ENCODE results near the gene GMDS.

The GMDS gene

GRCh38 chr6:1993042-1993441, 252.4 kb downstream of the GMDS start:
- DNase-seq (ENCODE audit: low read depth, low spot score) = peak; percentile 52

DNA sequence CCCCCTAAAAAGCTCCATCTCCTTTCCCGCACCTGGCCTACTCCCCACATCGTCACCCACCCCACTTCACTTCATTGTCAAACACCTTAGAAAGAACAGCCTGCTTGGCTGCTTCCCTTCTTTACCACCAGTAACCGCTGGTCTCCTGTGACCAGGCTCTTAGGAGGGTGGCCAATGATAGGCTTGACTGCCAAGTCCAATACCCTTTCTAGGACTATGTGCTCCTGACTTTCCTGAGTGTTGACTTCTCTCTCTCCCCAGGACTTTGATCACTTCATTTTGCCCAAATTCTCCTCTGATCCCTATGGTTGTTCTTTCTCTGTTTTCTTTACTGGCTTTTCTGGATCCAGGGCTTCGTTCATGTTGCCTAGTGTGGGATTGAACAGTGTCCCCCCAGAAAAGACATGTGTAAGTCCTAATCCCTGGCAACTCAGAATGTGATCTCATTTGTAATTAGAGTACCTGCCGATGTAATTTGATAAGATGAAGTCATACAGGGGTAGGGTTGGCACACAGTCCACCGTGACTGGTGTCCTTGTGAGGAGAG, 254.0 kb downstream of the GMDS start:
- no peak for DNase-seq (ENCODE audit: low read depth, low spot score)

GRCh38 chr6:1988843-1989242, 256.6 kb downstream of the GMDS start:
- DNase-seq (ENCODE audit: low read depth, low spot score) = no peak

DNA sequence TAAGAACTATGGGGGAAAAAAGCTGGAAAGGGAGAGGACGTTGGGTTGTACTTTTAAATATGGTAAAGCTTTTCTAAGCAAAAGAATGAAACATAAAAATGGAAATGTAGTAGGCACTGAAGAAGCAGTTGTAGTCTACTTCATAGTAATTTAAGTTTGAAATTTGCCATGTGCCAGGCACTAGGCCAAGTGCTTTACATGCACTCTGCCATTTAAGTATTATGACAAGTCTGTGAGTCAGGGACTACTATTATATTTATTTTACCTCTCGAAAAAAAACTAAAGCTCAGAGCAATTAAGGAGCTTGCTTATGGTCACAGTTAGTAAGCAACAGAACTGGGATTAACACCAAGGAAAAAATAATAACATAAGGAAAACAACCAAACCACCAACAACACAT, 257.8 kb downstream of the GMDS start:
- DNase-seq (ENCODE audit: low read depth, low spot score) = peak; percentile 42

GRCh38 chr6:1986454-1987243, 258.8 kb downstream of the GMDS start:
- no peak for DNase-seq (ENCODE audit: low read depth, low spot score)

- no peak for DNase-seq (ENCODE audit: low read depth, low spot score)
Measured at GRCh38 chr6:1984346-1984994, 260.9 kb downstream of the GMDS start.

- DNase-seq (ENCODE audit: low read depth, low spot score) = no peak
Measured at GRCh38 chr6:1983850-1984249, 261.6 kb downstream of the GMDS start.

DNA sequence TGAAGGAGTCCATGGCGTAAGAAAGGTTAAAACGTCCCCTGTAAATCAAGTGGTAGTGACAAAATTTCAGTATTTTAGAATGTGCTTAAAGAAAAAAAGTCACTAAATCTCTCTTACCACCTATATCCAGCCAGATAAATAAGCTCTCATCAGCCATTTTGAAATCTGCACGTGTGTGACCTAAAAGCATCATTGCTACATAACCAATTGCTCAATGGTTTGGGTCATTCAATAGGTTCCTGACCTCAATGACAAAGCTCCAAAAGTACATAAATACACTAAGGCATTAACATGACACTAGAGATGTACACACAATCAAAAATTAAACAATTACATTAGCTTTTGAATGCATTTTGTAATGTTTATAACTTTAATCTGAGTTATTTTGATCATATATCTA, 272.4 kb downstream of the GMDS start:
- DNase-seq (ENCODE audit: low read depth, low spot score) = no peak

- DNase-seq (ENCODE audit: low read depth, low spot score) = no peak
Measured at GRCh38 chr6:1971612-1972011, 273.8 kb downstream of the GMDS start.

DNA sequence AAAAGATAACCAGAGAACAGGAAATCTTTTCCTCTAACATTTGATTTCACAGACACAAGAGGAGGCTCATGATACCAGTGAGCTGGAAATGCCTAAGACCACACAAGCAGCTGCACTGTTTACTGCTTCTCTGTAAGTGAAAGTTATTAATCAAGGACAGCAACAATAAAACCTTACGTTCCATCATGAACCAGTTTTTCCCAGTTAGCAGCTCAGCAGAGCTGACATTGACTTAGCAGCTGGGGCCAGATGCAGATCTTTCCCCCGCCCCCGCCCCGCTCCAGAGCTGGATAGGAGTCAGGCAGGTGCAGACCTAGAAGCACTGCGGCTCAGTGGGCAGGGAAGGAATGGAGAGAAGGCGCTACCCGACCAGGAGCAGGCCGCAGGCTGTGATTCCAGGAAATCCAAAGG, 275.2 kb downstream of the GMDS start:
- DNase-seq (ENCODE audit: low read depth, low spot score) = no peak

- no peak for DNase-seq (ENCODE audit: low read depth, low spot score)
Measured at GRCh38 chr6:1966713-1967112, 278.7 kb downstream of the GMDS start.

- DNase-seq (ENCODE audit: low read depth, low spot score) = no peak
Measured at GRCh38 chr6:1965596-1966224, 279.7 kb downstream of the GMDS start.

- no peak for DNase-seq (ENCODE audit: low read depth, low spot score)
Measured at GRCh38 chr6:1963596-1963995, 281.8 kb downstream of the GMDS start.

DNA sequence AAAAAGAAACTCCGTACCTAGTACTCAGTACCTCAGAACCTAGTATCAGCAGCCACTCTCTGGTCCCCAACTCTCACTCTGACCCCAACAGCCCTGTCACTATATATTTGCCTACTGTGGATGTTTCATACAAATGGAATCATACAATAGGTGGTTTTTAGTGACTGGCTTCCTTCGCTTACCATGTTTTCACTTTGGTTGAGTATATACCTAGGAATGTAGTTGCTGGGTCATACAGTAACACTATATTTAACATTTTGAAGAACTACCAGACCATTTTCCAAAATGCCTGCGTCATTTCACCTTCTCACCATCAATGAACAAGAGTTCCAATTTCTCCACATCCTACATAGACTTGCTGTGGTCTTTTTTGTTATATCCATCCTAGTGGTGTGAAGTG, 283.2 kb downstream of the GMDS start:
- DNase-seq (ENCODE audit: low read depth, low spot score) = no peak

GRCh38 chr6:1960486-1961142, 284.8 kb downstream of the GMDS start:
- no peak for DNase-seq (ENCODE audit: low read depth, low spot score)

DNA sequence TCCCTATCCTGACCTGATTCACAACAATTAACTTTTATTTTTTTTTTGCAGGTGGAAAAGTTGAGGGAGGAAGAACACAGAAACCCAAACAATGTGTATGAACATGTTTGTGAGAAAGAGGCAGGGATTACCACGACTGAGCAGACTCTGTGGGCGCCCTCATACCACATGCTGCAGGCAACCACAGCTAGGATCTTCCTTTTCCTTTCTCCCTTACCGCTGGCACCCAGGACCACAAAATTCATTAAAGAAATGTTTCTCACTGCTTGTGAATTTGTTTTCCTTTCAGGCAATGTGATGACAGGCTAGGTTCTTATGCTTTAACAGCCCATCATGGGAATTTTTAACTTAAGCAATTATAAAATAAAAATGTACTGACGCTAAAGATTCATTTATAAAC, 287.1 kb downstream of the GMDS start:
- peak; percentile 22 for DNase-seq (ENCODE audit: low read depth, low spot score)

DNA sequence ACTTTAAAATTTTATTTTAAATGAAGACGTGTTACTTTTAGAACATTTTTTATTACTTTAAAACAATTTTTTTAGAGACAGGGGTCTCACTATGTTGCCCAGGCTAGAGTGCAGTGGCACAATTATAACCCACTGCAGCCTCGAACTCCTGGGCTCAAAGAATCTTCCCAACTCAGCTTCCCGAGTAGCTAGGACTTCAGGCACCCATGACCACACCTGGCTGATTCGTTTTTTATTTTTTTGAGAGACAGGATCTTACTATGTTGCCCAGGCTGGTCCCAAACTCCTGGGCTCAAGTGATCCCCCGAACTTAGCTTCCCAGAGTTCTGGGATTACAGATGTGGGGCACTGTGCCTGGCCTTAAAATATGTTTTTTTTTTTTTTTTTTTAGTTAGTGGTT, 287.7 kb downstream of the GMDS start:
- DNase-seq (ENCODE audit: low read depth, low spot score) = no peak

DNA sequence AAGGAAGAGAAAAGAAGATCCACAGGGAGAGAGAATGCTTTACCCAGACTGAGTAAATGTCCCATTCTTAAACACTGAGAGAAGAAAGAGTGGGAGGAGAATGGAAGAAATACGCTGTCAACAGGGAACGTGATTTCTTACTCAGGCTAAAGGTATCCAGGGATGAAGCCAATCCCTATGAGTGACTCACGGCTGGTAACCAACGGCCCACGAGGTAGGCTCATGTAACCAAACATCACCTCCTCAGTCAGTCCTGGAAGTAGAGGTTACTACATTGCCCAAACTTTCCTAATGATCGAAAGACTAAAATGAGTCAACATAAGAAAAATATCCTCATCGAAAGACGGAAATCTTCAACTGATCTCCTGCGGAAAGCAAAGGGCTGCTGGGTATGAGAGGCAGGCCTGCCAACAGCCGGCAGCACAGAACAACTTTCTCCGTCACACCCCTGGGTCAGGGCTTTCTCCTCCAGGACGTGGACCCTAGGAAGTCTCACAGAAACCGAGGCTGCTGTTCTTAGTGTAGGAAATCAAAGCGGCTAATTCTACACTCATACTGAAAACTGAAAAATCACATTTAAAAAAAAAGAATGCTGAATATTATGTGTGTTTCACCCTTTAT, 292.6 kb downstream of the GMDS start:
- DNase-seq (ENCODE audit: low read depth, low spot score) = peak; percentile 95

GRCh38 chr6:1950631-1951030, 294.8 kb downstream of the GMDS start:
- no peak for DNase-seq (ENCODE audit: low read depth, low spot score)

GRCh38 chr6:1949538-1949937, 295.9 kb downstream of the GMDS start:
- DNase-seq (ENCODE audit: low read depth, low spot score) = no peak

GRCh38 chr6:1947922-1948321, 297.5 kb downstream of the GMDS start:
- no peak for DNase-seq (ENCODE audit: low read depth, low spot score)

GRCh38 chr6:1946583-1946982, 298.8 kb downstream of the GMDS start:
- no peak for DNase-seq (ENCODE audit: low read depth, low spot score)

All from astrocyte of the hippocampus (primary cell).